Activated naive CD4-positive, alpha-beta T cell treated with anti-CD3 and anti-CD28 coated beads, Interleukin-2, amount 50 U/mL, for 24 hours (primary cell): ENCODE results near the gene IQCH.
A peak's percentile ranks its signal among the peaks of the same experiment; 100 is the strongest.

ENCODE experiments used
- H3K27ac Mint-ChIP-seq: one replicate; pipeline ENCODE4 v1.8.0; 2021; ENCODE audit warnings: mild to moderate bottlenecking, mixed read lengths
- H3K27me3 Mint-ChIP-seq: one replicate; pipeline ENCODE4 v1.8.0; 2021; ENCODE audit warnings: mixed read lengths
- H3K36me3 Mint-ChIP-seq: one replicate; pipeline ENCODE4 v1.8.0; 2021; ENCODE audit warnings: mixed read lengths
- H3K4me1 Mint-ChIP-seq: one replicate; pipeline ENCODE4 v1.8.0; 2021; ENCODE audit warnings: mixed read lengths
- H3K4me3 Mint-ChIP-seq: one replicate; pipeline ENCODE4 v1.8.0; 2021; ENCODE audit warnings: mild to moderate bottlenecking, mixed read lengths
- H3K9me3 Mint-ChIP-seq: one replicate; pipeline ENCODE4 v1.8.0; 2021; ENCODE audit warnings: mixed read lengths

IQCH gene

GRCh38 chr15:67254238-67255175, at the start of gene IQCH, which contains the start of gene AAGAB:
IQCH (plus strand) TSS chr15:67254786; CDS start chr15:67254897, 111 bp downstream.
AAGAB (minus strand) TSS chr15:67254661; CDS start chr15:67254631, 30 bp downstream.
- Mint-ChIP-seq H3K27me3 (no peaks in the 10 kb centered on the region), H3K4me3 (peak within 1 kb of the TSS; percentile 97), H3K4me1 (peaks cover 47% of the 10 kb centered on the region), H3K27ac (peak within 1 kb of the TSS; percentile 96), H3K9me3 (no peaks in the 10 kb centered on the region), H3K36me3 (peaks cover 3% of the 10 kb centered on the region)

- Mint-ChIP-seq H3K4me3 (no peak overlapping the region), H3K36me3 (peaks cover 19% of the 10 kb centered on the region), H3K9me3 (no peaks in the 10 kb centered on the region), H3K4me1 (peaks cover 3% of the 10 kb centered on the region), H3K27ac (no peak overlapping the region), H3K27me3 (no peaks in the 10 kb centered on the region)
Observed at GRCh38 chr15:67207555-67208207, 46.9 kb upstream of the IQCH start.

DNA sequence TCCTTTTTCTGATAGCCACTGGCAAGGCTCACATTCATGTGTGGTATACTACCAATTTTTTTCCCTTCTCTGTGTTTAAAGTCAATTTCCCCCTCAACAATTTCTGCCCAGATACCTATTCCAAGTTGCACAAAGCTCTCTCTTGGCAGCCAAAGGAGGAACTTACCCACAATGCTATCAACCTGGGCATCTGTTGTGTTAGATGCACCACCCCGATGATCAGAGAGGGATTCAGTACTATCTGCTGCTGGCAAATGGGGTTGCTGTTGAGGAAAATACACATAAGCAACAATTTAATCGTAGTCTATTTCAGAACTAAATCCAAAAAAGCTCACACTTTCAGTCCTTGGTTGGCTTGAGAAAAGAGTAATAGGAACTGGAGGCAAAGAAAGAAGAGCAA, 46.2 kb upstream of the IQCH start:
- no peak overlapping the region for H3K27ac Mint-ChIP-seq
- peaks cover 17% of the 10 kb centered on the region for H3K36me3 Mint-ChIP-seq
- H3K4me1 Mint-ChIP-seq: peaks cover 3% of the 10 kb centered on the region
- H3K27me3 Mint-ChIP-seq: no peaks in the 10 kb centered on the region
- no peak overlapping the region for H3K4me3 Mint-ChIP-seq
- no peaks in the 10 kb centered on the region for H3K9me3 Mint-ChIP-seq

DNA sequence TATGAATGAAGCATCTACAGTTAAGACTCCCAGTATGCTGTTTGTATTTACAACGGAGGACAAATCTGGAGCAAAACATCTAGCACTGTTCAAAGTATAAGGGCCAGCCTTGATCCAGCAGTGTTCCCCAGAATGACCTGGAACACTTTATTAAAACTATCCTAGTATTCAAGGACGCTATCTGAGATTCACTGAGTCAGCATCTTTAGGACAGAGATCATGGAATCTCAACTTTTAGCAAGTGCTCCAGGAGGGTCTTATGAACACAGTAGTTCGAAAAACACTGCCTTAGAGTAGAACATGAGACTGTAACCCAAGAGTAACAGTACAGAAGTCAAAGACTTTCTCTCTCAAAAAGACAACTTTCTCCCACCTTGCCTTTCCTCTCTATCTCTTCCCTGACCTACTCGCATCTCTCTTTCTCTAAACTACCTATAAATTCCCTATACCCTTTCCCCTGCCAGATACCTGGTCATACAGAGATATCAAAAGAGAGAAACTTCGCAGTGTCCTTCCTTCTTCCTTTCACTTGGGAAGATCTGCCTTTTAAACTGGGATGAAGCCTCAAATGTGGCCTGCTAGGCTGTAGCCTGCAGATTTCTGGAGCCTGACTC, 43.9 kb upstream of the IQCH start:
- Mint-ChIP-seq H3K4me3 (no peak overlapping the region), H3K36me3 (peaks cover 16% of the 10 kb centered on the region), H3K4me1 (peaks cover 3% of the 10 kb centered on the region), H3K9me3 (no peaks in the 10 kb centered on the region), H3K27ac (no peak overlapping the region), H3K27me3 (no peaks in the 10 kb centered on the region)

DNA sequence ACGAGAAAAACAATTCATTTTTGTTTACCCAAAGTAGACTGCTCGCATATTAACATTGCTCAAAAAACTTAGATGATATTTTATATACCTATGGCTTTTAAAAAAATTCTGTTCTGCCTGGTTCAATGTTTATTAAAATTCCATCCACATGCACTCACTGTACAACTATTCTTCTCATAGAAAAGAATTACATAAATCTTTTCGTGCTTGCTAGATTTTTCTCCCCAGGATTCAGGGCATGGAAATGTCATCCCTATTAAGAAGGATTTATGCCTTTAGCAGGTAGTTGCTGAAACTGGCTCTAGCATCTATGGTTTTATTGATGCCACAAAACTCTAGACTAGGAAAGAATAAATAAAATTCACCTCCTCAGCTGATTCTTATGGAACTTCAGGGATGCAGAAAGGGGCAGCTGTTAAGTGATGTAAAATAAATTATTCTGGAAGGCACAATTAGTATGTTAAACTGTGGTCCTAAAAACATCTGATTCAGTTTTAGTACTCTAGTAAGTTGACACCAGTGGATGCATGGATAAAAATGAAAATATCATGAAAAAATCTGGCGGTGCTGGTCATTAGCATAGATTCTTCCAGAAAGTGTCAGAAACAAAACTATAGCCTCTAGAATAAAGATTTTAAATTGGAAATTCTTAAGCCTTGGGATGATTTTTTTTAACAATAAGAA, 41.8 kb upstream of the IQCH start:
- Mint-ChIP-seq H3K4me3 (no peak overlapping the region), H3K9me3 (no peaks in the 10 kb centered on the region), H3K27ac (no peak overlapping the region), H3K36me3 (peaks cover 20% of the 10 kb centered on the region), H3K27me3 (no peaks in the 10 kb centered on the region), H3K4me1 (peaks cover 3% of the 10 kb centered on the region)

- Mint-ChIP-seq H3K4me1 (peaks cover 3% of the 10 kb centered on the region), H3K27me3 (no peaks in the 10 kb centered on the region), H3K9me3 (no peaks in the 10 kb centered on the region), H3K27ac (no peak overlapping the region), H3K4me3 (no peak overlapping the region), H3K36me3 (peaks cover 25% of the 10 kb centered on the region)
Observed at GRCh38 chr15:67215102-67215501, 39.5 kb upstream of the IQCH start.

GRCh38 chr15:67216859-67217258, 37.7 kb upstream of the IQCH start:
- Mint-ChIP-seq H3K9me3 (no peaks in the 10 kb centered on the region), H3K4me1 (no peaks in the 10 kb centered on the region), H3K27ac (no peak overlapping the region), H3K36me3 (peaks cover 23% of the 10 kb centered on the region), H3K27me3 (no peaks in the 10 kb centered on the region), H3K4me3 (no peak overlapping the region)

- H3K27ac Mint-ChIP-seq: no peak overlapping the region
- no peak overlapping the region for H3K4me3 Mint-ChIP-seq
- no peaks in the 10 kb centered on the region for H3K27me3 Mint-ChIP-seq
- H3K9me3 Mint-ChIP-seq: no peaks in the 10 kb centered on the region
- H3K36me3 Mint-ChIP-seq: peaks cover 23% of the 10 kb centered on the region
- H3K4me1 Mint-ChIP-seq: no peaks in the 10 kb centered on the region
Observed at GRCh38 chr15:67218428-67218827, 36.2 kb upstream of the IQCH start.

DNA sequence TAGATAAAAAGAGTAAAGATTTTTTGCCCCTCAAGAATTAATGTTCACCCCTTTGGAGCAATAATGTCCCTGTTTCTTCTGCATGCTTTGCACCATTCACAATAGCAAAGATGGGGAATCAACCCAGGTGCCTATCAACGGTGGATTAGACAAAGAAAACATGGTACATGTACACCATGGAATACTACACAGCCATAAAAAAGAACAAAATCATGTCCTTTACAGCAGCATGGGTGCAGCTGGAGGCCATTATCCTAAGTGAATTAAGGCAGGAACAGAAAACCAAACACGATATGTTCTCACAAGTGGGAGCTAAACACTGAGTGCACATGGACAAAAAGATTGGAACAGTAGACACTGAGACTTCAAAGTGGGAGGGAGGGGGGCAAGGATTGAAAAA, 35.3 kb upstream of the IQCH start:
- Mint-ChIP-seq H3K27ac (no peak overlapping the region), H3K36me3 (peaks cover 23% of the 10 kb centered on the region), H3K4me1 (no peaks in the 10 kb centered on the region), H3K4me3 (no peak overlapping the region), H3K27me3 (no peaks in the 10 kb centered on the region), H3K9me3 (no peaks in the 10 kb centered on the region)

- Mint-ChIP-seq H3K27ac (no peak overlapping the region), H3K9me3 (no peaks in the 10 kb centered on the region), H3K4me1 (peaks cover 9% of the 10 kb centered on the region), H3K4me3 (no peak overlapping the region), H3K27me3 (no peaks in the 10 kb centered on the region), H3K36me3 (peaks cover 16% of the 10 kb centered on the region)
Observed at GRCh38 chr15:67224889-67225288, 29.7 kb upstream of the IQCH start.

- Mint-ChIP-seq H3K9me3 (no peaks in the 10 kb centered on the region), H3K4me3 (no peak overlapping the region), H3K27me3 (no peaks in the 10 kb centered on the region), H3K36me3 (peaks cover 16% of the 10 kb centered on the region), H3K27ac (no peak overlapping the region), H3K4me1 (peaks cover 9% of the 10 kb centered on the region)
Observed at GRCh38 chr15:67225336-67225735, 29.2 kb upstream of the IQCH start.

- Mint-ChIP-seq H3K27me3 (no peaks in the 10 kb centered on the region), H3K4me1 (peaks cover 9% of the 10 kb centered on the region), H3K36me3 (peaks cover 25% of the 10 kb centered on the region), H3K27ac (no peak overlapping the region), H3K4me3 (no peak overlapping the region), H3K9me3 (no peaks in the 10 kb centered on the region)
Observed at GRCh38 chr15:67227431-67227830, 27.2 kb upstream of the IQCH start.

DNA sequence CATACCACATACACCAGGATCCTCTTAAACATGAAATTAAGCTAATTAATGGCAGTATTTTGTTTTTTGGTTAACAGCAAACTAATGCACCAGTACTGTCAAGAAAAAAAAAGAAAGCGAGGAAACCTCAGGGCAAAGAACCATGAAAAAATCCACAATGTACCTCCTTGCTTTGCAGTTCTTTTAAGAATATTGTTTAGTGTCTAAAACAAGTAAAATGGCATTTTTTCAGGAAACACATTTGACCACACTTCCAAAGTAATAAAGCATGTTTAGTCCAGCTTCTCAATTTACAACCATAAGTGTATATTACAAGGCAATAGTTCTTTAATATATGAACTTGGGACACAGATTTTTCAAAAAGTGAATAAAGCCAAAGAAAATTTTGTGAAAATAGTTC, 26.7 kb upstream of the IQCH start:
- Mint-ChIP-seq H3K9me3 (no peaks in the 10 kb centered on the region), H3K36me3 (peaks cover 28% of the 10 kb centered on the region), H3K27me3 (no peaks in the 10 kb centered on the region), H3K4me1 (peaks cover 9% of the 10 kb centered on the region), H3K4me3 (no peak overlapping the region), H3K27ac (no peak overlapping the region)

GRCh38 chr15:67228286-67228685, 26.3 kb upstream of the IQCH start:
- Mint-ChIP-seq H3K4me3 (no peak overlapping the region), H3K36me3 (peaks cover 30% of the 10 kb centered on the region), H3K9me3 (no peaks in the 10 kb centered on the region), H3K4me1 (peaks cover 9% of the 10 kb centered on the region), H3K27ac (no peak overlapping the region), H3K27me3 (no peaks in the 10 kb centered on the region)

DNA sequence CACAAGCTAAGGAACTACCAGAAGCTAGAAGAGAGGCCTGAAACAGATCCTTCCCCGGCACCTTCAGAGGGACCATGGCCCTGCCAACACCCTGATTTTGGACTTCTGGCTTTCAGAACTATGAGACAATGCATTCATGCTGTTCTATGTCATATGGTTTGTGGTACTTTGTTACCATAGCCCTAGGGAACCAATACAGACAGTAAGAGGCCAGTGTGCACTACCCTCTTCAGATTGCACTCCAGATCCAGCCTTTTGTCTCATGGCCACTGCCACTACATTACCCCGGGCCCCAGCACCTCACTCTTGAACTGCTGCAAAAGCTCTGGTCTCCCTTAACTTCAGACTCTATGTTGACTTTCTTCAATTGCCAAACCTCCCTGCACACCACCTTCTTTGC, 24.1 kb upstream of the IQCH start:
- Mint-ChIP-seq H3K4me1 (peaks cover 9% of the 10 kb centered on the region), H3K9me3 (no peaks in the 10 kb centered on the region), H3K27me3 (no peaks in the 10 kb centered on the region), H3K27ac (no peak overlapping the region), H3K36me3 (peaks cover 34% of the 10 kb centered on the region), H3K4me3 (no peak overlapping the region)
